Left ventricle myocardium superior (tissue), 1 donor: ENCODE data around the gene IFI27. TPM values are rescaled to one million over a fixed set of nuclear protein-coding genes. Genes with fewer than 3 reads are reported as not detected.

Experiments
- ATAC-seq: fragments of 200-7000 bp; cut with Tn5 transposase; one replicate; pipeline ENCODE4 v1.9.1; 2020; ENCODE audit warnings: mild to moderate bottlenecking, moderate library complexity
- DNase-seq: peaks from one replicate; pipeline ENCODE4 v3.0.0-alpha.2; 2020
- intact Hi-C: fragments of 100-400 bp; cut with micrococcal nuclease; formaldehyde crosslinking; loops from one replicate; pipeline ENCODE4 v1.11.0; 2022
- total RNA-seq: library from RNA; stranded (reverse); fragmentation: NEBNext Ultra II Directional; extraction: Animal tissue kit (Norgen Biotek cat#: 25700); gene quantifications from one replicate; pipeline ENCODE4 v1.2.1, GENCODE V29; 2021
- donor health status: DM: no; HTN: yes; CAD: no; lungs with severe emphysema.

IFI27 gene
- total RNA-seq, 1 donor from 2014 or later: 151 TPM

GRCh38 chr14:94122438-94122837 lies 11.9 kb downstream of the IFI27 start:
- no peak for DNase-seq
- no peak for ATAC-seq
- intact Hi-C loops: no loop called here

DNA sequence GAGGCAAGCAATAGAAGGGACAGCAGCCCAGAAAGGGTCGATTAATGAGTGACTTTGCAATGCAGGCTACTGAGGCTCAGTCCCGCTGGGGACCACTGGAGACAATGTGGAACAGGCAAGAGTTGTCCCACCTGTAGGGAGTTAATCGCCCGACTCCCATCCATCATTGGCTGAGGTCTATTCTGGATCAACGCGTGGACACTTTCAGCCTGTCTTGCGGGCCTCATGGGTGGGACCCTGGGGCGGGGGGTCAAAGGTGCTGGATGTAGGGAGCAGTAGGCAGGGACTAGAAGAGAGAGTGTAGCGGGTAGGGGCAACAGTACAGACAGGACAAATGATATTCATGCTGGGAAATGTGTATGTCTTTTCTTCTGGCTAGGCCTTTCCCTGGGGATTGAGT lies 12.8 kb downstream of the IFI27 start:
- no peak for ATAC-seq
- intact Hi-C loops: no loop called here
- DNase-seq: no peak

DNA sequence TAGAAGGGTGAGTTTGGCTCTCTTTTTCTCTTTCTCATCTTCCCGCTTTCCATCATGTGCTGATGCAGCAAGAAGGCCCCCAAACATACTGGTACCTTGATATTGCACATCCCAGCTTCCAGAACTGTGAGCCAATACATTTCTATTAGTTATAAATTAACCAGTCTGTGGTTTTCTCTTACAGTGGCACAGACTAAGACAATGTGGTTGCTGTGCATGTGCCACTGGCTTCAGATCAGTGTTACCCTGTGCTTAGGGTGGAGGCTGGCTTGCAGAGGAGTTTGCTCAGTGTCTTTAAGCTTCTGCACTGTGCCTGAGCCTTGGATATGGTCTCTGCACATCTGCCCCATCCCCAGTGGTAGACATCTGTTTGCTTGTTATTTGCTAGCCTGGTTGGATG lies 13.3 kb downstream of the IFI27 start:
- intact Hi-C loops: no loop called here

GRCh38 chr14:94124582-94125377 lies 14.2 kb downstream of the IFI27 start:
- no peak for DNase-seq
- intact Hi-C loops: no loop called here
- no peak for ATAC-seq

More for the DNA sequence above, 13.3 kb downstream of the IFI27 start:
- no peak for ATAC-seq
- DNase-seq: no peak

- no peak for DNase-seq
- no peak for ATAC-seq
- intact Hi-C loops: no loop called here
These were observed 15.3 kb downstream of the IFI27 start for GRCh38 chr14:94125659-94126418.

- DNase-seq: no peak
- intact Hi-C loops: no loop called here
- ATAC-seq: no peak
These were observed 15.8 kb downstream of the IFI27 start for GRCh38 chr14:94126419-94126677.

DNA sequence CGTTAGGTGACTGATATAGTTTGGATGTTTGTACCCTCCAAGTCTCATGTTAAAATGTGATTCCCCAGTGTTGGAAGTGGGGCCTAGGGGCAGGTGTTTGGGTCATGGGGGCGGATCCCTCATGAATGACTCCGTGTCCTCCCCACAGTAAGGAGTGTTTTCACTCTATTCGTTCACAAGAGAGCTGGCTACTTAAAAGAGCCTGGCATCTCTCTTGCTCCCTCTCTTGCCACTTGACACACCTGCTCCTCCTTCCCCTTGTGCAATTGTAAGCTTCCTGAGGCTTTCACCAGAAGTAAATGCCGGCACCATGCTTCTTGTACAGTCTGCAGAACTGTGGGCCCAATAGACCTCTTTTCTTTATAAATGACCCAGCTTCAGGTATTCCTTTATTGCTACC lies 16.3 kb downstream of the IFI27 start:
- ATAC-seq (no peak), DNase-seq (no peak)
- intact Hi-C loops: no loop called here

DNA sequence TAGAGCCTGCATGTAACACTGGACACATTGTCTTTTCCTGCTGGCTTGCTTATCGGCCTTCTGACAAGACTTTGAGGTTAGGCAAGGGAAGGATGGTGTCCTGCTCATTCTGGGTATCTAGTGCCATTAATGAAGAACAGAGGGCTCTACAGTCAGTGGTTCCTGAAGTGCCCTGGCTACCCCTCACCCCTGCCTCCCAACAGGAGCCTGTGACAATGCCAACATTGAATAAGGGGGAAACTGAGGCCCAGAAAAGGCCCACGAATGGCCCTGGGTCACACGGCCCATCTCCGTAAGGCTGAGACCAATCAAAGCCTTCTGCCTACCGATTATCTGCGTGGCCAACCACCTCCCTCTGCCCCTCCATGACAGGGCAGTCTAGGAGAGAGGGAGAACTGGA lies 16.8 kb downstream of the IFI27 start:
- DNase-seq (no peak), ATAC-seq (no peak)
- intact Hi-C loops: no loop called here

DNA sequence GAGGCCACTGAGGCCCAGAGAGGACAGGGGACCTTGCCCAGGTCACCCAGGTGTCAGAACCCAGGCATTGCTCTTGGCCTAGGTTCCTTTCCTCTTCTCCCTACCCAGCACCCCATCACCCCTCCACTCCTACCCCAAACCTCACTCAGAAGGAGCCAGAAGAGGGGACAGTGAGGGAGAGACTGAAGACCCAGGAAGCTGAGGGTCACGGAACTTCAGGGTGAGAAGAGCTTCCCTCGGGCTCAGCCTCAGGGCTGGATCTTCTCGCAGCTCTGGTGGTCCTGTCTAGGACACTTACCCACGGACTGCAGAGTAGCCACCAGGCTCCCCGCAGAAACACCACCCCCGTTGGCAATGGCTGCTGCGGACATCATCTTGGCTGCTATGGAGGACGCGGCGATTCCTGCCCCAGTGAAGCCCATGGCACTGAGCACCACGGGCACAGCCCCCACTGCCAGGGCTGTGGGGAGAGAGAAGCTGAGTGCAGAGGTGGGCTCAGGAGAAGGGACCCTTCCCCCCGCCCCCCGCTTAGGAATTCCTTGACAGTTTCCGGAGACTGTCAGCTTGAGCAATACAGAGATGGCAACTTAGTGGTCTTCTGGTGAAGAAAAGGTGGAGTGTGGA lies 17.8 kb downstream of the IFI27 start:
- ATAC-seq (no peak), DNase-seq (no peak)
- intact Hi-C loops: no loop called here

- intact Hi-C loops: no loop called here
These were observed 18.7 kb downstream of the IFI27 start, which contains the start of gene IFI27L2 for GRCh38 chr14:94129111-94129757. Gene IFI27L2 (minus strand): TSS chr14:94129604. CDS start chr14:94129564, 40 bp downstream.

DNA sequence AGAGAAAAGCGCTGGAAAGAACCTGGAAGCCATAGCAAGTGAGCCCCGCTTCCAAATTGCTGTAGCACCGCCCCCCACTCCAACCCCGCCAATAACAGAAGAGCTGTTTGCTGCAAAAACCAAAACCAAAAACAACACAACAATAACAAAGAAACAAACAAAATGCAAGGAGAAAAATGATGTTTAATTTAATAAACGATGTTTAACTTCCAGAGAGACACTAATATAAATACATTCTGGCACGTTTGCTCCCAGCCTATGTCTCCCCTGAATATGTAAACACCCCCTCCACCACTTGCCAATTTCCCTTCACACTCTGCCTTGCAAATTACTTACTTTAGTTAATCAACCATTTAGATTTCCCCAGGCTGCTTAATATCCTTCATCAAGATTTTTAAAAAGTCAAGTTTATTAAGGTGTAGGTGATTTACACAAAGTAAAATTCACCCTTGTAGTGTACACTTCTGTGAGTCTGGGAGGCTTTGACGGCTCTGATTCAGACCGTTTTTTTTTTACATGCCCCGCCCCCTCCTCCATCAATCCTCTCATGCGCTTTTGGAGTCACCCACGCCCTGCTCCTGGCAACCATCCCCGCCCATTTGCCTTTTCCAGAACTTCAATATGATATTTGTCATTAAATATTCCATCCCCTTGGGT lies 19.4 kb downstream of the IFI27 start:
- intact Hi-C loops: no loop called here
- DNase-seq: peak; percentile 58

More at GRCh38 chr14:94129111-94129757, 18.7 kb downstream of the IFI27 start, which contains the start of gene IFI27L2:
- ATAC-seq: peak; percentile 95
- DNase-seq: peak; percentile 80

DNA sequence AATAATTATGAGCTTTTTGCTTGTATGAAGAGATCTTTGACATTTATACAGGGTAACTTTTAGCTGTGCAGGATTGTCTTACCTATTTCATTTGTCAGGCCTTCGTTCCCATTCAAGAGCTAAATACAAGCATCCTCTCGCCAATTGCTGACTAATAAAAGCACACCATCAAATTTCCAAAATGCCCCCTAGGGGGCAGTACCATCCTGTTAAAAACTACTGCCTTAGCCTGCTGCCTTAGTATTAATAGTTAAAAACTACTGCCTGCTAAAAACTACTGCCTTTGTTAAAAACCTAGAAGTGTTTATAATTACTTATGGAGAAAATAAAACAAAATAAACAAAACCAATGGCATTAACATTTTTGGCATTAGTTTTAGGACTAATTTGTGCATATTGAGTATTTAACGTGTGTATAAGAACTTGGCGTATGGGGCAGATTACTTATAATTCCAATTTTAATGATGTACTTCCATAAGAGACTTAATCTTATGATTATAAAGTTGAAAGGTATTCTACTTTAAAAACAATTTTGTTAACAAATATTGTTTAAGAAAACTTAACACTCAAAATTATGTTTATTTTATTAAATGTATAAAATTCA lies 21.9 kb downstream of the IFI27 start:
- no peak for DNase-seq
- intact Hi-C loops: no loop called here
- ATAC-seq: no peak

More for the DNA sequence above, 19.4 kb downstream of the IFI27 start:
- ATAC-seq: peak; percentile 66

DNA sequence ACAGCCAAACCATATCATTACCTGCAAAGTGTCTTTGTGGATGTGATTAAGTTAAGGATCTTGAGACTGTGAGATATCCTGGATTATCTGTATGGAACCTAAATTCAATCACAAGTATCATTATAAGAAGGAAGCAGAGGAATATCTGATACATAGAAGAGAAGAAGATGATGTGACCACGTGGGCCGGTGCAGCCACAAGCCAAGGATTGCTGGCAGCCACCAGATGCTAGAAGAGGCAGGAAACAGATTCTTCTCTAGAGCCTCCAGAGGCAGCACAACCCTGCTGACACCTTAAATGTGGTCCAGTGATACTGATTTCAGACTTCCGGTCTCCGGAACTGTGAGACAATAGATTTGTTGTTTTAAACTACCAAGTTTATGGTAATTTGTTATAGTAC lies 24.9 kb downstream of the IFI27 start:
- ATAC-seq (no peak), DNase-seq (no peak)
- intact Hi-C loops: no loop called here

GRCh38 chr14:94136575-94137331 lies 26.2 kb downstream of the IFI27 start:
- ATAC-seq: peak; percentile 97
- intact Hi-C loops: loop anchor here (2.0 kb wide), 1 partner anchor 100 kb away; no protein-coding TSS in a partner anchor
- peak; percentile 93 for DNase-seq

DNA sequence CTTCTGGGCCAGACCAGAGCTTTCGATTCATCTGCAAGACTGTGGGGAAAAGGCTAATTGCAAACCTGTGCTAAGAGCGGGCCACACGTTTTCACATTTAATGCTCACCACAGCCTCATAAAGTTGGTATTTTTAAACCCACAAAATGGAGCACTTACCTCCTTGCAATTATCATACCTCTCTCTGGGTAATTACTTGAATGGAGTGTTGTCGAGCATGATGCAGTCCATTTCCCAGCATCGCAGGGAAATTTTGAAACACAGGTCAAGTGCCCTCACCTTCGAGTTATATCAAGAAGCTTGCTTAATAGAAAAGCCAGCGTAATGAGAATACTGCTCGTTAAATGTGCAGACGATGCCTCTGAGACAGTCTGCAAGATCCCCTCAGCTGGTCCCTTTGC lies 27.7 kb downstream of the IFI27 start:
- intact Hi-C loops: no loop called here
- no peak for DNase-seq
- ATAC-seq: no peak

- intact Hi-C loops: no loop called here
- ATAC-seq: no peak
- DNase-seq: no peak
These were observed 28.5 kb downstream of the IFI27 start for GRCh38 chr14:94139006-94139405.

DNA sequence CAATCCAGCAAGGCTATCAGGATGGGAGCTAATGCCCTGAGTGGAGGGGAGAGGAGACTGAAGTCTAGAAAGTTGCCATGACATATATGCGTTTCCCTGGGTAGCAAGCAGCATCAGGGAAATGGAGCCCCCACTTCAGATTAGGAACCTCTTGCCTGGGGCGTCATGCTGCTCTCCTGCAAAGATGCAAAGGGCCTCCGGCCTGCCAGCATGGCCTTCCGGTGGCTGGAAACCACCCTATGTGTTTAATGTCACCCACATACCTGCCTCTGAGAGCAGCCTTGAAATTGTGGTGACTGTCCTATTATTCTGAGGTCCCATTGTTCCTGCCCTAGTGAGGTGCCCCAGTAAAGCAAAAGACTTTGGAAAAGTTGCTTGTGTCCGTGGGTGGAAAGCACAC lies 28.9 kb downstream of the IFI27 start:
- intact Hi-C loops: no loop called here
- ATAC-seq (no peak), DNase-seq (no peak)

DNA sequence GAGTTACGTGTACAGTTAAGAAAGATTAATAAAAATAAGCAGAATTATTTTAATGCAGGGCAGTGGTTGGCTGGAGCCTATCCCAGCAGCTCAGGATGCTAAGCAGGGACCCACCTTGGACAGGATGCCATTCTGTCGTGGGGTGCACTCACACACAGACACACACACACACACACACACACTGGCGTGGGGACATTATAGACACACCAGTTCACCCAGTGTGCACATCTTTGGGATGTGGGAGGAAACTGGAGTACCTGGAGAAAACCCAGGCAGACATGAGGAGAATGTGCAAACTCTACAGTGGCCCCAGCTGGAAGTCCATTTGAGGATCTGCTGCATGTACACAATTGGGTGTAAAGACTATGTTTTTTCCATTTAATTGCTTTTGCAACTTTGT lies 31.7 kb downstream of the IFI27 start:
- no peak for DNase-seq
- intact Hi-C loops: no loop called here
- ATAC-seq: no peak
